AG08396 (cell line): ENCODE results near the gene TREML2.
"Not testable (repeated sequence)": the region's sequence is repeated elsewhere in the genome, so short reads cannot be mapped to it uniquely, and the experiment has no call there.

ENCODE experiments used
- DNase-seq: peaks from one replicate; pipeline ENCODE4 v3.0.0; 2012; ENCODE audit warnings: low spot score, mixed read lengths

Gene TREML2

DNA sequence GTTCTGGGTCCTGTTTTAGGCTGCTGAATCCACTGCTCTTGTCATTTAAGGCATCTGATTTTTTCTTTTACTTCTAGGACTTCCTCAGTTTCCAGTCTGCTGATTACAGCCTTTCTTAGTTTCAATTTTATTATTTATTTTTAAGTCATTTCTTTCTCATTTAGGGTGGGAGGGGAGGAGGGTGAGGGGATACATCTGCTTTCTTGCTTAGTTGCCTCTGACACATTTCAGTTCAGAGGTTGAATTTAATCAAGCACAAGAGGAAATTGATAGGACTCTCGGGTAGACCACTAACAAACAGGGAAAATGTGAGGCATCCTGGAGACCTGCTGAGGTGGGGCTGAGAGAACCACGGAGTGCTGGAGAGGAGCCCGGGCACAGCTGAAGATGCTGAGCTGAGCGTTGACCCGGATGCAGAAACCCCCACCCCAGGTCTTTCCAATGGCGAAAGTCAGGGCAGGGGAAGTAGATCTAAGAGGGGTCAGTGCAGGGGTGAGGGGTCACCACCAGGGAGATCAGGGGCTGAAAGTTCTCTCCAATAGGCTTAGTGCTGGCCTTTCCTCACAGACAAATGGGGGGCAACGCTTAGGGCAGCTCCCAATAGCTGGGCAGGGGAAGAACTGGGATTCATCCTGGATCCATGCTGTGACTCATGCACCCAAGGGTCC, 7.6 kb upstream of the TREML2 start:
- no peak for DNase-seq

DNA sequence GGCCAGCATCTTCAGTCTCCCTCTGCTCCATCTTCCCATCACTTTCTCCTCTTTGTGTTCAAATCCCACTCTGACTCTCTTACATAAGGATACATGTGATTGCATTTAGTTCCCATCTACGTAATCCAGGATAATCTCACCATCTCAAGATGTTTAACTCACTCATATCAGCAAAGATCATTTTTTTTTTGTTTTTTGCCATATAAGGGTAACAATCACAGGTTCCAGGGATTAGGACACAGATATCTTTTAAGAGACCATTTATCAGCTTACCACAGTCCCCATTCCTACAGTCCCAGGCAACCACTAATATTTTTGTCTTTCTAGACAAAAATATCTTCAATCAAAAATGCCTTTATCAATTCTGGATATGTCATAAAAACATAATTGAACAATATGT, 3.2 kb upstream of the TREML2 start:
- DNase-seq: no peak

DNA sequence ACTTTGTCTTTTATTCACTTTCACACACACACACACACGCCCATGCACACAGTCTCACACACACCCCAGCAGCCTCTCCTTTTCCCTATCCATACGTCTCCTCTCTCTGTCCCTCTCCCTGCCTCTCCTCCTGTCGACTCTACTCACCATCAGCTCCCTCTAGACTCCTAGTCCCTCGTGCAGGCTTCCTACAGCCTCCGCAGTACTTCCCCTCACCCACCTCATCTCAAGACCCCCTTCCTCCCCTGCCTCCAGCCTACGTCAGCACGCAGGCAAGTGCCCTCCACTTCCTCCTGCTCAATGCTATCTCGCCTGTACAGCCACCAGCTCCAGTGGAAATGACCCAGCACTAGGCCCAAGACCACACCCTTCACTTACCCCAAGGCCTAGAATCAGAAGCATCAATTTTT, 820 bp upstream of the TREML2 start:
- no peak for DNase-seq

DNA sequence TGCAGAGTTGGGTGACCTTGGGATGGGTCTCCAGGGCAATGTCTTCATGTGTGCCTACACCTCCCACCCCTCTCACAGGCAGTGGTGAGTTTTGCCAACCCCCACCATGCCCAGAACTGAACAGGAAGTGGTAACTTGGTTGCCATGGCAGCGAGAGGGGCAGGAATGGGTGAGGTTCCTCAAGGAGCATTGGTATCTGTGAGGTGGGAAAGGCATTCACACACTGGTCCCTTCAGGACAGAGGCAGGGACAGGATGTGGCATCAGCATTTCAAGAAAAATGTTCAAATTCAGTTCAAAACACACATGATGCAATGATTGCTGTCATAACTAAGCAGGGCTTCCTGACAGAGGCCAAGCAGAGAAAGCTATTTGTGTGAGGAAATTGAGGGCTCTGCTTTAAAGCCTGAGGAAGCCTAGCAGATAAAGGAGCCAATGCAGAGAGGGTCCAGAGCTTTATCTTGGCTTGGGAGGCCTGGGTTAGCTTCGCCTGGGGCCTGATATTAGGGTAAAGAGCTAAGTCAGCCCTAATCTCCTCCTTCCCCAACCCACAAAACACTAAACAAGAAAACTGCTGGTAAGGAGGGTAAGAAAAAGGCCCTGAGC, 551 bp downstream of the TREML2 start:
- no peak for DNase-seq

DNA sequence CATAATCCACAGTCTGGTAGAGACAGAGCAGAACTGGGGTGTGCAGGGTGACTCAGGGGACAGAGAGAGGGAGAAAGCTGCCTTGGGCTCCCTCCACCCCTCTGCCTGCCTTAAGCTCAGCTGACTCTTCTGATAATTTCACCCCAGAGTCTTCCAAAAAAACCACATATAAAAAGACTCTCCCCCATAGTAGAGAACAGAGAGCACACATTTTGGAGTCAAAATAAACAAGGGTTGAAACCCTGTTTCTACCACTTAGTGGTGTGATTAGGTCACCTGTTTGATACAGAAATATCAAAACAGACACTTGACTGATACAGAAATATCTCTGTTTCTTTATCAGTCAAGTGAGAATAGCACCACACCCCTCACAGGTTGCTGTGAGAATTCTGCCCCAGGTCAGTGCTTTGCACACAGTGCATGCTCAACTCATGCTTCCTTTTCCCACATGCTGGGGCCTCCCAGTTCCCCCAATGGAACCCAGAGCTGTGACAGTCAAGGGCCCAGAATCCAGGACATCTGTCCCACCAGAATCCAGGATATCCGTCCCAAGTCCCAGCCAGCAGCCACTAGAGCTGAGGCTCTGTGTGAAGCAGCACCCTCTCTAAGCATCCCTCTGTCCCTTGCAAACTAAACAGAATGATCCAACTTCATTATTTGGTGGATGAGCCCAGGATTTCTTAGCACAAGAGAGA, 1.2 kb downstream of the TREML2 start:
- DNase-seq: no peak

DNA sequence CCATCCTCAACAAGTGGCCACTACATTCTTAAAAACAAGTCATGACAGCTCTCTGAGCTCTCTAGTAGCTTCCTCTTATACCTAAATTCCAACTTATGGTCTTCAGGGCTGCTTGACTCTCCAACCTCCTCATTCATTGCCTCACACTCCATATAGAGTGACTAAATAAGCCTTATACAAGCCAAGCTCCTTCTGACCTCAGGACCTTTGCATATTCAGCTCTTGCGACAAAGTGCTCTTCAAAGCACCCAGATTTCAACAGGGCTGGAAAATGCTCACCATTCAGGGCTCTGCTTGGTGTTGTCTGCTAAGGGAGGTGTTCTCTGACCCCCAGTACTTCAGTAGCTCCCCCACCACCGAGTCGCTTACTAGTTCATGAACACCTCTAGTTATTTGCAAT, 3.7 kb downstream of the TREML2 start:
- no peak for DNase-seq

DNA sequence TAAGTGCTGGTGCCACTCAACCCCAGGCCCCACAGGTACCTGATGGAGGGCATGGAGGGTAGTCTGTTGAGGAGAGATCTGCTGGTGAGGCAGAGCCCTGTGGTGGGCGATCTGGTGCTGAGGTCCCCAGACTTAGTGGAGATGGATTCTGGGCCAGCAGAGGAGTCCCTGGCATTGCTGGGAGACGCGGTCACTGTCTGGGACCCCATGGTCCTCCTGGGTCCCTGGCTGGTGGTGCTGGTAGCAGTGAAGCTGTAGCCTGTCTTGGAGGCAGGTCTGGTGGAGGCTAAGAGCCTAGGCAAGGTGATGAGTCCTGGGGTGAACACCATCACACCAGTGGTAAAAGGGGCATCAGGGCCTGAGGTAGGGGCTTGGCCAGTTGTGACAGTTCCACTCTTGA, 6.6 kb downstream of the TREML2 start:
- DNase-seq: no peak

DNA sequence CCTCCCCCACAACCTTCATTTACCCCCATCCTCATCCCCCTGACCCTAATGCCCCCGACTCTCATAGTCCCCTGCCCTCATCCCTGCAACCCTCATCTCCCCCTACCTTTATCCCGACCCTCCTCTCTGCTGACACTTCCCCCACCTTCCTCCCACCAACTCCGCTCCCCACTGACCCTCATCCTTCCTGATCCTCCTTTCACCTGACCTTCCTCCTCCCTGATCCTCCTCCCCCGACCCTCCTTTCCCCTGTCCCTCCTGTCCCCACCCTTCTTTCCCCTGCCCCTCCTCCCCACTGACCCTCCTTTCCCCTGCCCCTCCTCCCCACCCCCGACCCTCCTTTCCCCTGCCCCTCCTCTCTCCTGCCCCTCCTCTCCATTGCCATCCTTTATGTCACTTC, 7.1 kb downstream of the TREML2 start:
- DNase-seq: no peak

DNA sequence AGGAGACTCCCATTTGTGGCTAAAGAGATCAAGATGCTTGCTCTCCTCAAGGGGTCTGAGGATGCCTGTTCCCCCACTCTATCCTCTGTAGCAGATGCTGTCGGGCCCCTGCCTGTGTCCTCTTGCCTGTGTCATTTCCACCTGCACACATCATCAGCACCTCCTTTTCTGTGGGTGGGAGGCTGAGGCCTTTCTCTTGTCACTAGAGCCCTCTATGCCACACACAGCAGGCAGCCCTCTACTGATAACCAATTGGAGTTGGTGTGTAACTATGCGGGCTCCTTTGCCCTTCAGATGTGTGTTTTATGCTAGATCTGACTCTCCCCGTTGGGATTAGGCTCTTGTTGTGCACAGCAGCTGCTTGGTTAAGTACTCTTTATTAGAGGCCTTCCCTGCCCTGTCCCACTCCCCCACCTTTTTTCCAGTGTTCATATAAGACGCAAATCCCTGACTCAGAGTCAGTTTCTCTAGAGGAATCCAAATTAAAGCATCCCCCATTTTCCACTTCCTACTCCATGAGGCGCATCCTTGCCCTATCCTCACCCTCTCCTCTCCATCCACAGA, 7.7 kb downstream of the TREML2 start:
- DNase-seq: no peak

DNA sequence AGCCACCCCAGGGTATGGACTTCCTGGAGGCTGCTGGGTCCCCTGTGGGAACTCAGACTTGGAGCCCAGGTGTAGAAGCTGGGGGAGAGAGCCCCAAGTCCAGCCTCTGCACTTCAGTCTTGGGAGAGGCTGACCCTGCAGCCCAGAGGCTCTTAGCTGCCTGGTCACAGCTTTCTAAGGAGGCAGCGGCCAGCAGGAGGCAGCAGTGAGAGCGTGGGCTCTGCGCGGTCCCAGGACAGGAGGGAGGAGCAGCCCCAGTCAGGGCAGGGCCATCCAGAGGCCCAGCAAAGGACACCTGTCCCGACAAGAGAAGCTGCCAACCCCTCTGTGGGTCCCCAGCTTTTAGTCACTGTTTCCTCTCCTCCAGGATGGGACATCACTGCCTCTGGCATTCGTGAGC, 9.4 kb downstream of the TREML2 start:
- peak; percentile 56 for DNase-seq

DNA sequence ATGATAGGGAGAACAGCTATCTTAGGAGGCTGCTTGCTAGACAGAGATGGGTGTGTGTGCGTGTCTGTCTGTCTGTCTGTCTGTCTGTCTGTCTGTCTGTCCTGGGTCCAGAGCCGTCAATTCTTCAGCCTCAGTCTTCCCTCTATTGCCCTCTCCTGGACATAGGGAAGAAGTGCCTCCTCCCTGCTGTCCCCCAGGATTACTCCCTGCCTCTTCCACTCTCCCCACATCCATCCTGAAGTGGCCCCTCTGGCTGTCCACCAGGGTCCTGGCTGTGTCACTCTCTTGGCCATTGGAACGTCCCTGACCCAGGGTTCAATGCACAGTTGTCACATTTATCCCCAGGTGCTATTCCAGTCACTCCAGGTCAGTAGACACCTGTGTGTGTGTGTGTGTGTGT, 10.2 kb downstream of the TREML2 start:
- no peak for DNase-seq

DNA sequence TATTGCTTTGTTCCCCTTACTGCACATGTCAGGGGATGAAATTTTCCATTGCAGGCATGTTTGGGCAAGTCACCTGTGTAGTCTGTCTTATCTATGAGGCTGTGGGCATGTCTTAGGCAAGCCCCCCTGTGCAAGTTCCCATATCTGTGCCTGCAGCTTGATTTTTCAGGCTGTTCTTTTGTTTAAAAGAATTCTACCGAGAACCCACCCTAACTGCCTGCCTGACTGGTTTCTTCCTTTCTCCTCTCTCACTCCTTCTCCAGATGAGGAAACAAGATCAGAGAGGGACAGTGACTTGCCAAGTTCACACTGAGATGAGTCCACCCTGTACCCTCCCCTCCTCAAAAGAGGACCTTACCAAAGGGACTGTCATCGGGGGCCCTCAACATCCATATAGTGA, 11.0 kb downstream of the TREML2 start:
- no peak for DNase-seq

DNA sequence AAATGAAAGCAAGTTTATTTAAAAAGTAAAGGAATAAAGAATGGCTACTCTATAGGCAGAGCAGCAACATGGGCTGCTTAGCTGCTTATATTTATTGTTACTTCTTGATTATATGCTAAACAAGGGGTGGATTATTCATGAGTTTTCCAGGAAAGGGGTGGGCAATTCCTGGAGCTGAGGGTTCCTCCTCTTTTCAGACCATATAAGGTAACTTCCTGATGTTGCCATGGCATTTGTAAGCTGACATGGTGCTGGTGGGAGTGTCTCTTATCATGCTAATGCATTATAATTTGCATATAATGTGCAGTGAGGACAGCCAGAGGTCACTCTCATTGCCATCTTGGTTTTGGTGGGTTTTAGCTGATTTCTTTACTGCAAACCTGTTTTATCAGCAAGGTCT, 11.9 kb downstream of the TREML2 start:
- DNase-seq: not testable (repeated sequence)

DNA sequence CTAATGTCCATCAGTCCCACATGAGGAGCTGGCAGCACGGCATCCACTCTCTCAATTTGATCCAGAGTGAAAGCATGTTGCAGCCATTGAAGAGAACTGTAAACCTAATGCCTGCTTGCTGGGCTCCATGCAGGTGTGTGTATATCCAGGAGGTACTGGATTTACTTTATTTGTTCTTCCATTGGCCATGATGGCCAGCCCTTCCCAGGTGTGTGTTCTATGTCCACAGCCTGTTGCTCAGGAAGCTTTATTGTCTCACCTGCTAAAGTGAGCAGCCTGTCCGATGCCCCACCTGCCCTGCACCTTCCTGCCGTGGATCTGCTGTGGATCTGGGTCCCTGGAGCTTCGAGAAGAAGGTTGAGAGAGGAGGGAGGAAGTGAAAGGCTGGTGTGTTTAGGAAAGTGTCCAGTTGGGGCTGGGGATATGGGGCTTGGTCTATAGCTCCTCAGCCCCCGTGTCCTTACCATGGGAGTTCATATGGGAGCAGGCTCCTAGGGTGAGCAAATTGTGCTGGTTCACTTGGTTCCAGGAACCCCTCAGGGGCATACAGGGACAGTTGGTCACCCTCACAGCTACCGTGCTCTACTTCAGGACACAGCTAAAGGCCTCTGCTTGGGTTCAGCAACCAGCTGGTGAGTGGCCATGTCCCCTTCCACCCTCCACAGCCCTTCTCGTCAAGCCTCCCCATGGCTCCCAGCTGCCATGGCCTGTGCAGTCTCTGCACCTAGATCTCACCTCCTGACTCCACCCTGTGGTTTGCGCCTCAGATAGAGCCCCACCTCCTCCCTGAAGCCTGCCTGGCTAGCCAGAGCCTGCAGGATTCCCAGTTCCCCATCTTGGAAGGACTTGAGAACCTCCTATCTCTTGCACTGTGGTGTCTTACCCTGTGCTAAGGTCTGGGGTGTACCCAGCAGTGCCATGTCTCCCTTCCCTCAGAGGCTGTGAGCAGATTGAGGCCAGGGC, 12.7 kb downstream of the TREML2 start:
- no peak for DNase-seq

DNA sequence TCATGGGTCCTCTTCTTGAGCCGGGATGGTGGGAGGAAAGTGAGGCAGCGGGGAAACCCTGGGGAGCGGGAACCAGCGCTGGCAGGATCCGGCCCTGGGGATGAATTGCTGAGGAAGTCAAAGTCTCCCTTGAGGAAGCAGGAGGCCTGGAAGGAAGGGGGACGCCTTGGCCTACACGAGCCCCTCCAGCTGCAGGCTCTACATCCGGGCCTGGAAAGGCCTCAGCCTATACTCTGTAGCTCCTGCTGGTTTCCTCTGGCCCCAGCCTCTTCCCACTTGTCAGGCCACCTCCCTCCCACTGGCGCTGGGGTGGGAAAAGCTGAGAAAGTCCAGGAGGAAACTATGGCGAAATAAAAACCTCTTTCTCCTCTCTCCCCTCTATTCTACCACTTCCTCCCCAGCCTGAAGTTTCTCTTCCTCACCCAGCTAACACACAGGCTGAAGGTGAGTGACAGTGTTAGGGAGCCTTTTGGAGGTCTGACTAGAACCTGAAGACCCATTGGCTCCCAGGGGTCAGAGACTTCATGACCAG, 14.9 kb downstream of the TREML2 start:
- DNase-seq: no peak

DNA sequence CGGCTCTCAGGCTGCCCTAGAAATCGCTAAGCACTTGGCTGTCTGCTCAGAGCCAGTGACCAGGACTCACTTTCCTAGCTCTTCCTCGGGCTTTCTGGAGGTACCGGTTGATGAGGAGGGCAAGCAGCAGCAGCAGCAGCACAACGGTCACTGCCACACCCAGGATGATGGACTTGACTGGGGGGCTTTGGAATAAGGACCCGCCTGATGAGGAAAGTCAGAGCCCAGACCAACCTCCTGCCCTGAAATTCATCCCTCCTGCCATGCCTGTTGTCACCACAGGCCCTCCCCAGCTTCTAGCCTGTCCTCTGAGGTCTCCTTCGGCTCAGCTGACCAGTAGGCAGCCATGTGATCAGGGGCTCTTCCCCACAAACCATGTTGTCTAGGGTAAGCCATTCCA, 16.2 kb downstream of the TREML2 start:
- no peak for DNase-seq

DNA sequence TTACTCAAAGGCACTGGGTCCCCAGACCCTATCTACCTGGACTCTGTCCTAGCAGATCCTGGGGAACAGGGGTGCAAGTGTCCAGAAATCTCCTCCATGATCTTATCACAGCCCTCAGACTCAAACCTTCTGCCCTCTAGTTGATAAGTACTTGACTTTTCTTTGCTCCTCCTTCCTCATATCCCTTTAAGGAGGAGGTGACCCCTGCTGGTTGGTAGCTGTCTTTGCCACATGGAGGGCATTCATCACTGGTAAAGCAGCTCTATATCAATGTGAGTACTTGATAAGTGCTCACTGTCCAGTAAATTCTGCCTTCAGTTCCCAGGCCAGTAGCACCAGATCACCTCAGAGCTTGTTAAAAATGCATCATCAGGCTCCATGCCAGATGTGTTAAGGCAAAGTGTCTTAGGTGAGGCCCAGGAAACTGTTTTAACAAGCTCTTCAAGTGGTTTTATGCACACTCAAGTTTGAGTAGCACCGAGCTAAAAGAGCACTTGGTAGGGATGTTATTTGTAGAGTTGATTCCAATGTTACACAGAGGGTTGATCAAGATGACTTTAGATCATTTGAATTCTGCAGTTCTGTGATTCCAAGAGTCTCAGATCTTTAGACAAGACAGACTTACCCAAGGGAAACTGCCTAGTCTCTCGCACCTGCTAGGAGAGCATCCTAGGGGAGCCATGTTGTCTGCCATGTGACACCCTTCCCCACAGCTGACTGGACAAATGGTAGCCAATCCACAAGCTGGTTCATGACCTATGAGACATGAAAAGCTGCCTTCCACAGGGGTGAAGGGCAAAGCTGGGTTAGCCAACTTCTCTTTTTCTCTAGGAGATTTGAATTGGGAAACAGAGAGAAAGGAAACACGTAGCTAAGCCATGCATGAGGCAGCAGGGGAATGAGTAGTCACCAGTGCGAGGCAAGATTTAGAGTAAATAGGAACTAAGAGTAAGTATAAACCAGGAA, 18.6 kb downstream of the TREML2 start:
- peak; percentile 47 for DNase-seq

DNA sequence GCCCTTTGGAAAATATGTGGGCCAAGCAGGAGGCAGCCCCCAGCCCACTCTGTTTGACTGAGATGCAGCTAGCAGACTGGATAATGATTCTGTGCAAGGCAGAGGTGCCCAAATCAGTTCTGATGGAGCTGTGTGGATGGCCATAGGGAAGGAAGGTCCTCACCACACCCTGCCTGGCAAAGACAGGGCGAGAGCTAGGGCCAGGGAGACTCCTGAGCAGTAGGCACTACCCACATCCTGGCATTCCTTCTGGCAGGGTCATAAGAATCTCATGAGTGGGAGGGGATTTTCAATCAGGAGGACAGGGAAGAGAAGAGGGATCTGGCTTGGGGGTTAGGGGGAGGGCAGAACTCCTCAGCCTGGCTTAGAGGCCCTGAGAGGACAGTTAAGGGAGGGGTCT, 19.4 kb downstream of the TREML2 start:
- no peak for DNase-seq

DNA sequence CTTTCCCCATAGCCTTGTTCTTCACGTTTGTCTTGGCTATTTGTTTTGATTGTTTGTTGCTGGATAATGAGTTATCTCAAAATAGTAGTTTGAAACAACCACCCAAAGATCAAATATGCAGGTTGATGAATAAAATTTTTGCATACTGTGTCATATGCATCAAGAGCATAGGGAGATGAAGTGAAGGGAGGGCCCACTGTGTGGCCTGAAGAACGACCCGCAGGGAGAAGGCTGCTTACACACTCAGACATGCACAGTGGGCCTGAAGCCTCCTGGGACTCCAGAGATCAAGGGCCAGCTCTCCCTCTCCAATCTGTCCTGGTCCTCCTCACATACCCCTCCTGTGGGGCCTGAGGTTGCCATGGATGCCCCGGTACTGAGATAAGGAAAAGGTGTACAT, 21.8 kb downstream of the TREML2 start:
- DNase-seq: no peak

DNA sequence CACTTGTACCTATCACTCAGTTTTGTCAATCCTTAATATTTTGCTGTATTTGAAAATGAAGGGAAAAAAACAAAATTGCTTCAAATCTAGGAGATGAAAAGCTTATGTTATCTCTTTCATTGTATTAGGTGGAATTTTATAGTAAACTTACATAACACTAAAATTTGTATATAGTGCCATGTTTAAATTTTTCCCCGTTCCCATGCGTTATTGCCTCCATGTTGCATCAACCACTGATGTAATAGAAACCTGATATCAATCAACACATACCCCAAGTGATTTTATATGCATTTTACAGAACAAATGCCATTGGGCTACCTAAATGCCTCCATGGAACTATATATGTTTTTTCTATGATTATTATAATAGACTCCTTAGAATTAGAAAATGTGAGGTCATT, 23.3 kb downstream of the TREML2 start:
- no peak for DNase-seq

DNA sequence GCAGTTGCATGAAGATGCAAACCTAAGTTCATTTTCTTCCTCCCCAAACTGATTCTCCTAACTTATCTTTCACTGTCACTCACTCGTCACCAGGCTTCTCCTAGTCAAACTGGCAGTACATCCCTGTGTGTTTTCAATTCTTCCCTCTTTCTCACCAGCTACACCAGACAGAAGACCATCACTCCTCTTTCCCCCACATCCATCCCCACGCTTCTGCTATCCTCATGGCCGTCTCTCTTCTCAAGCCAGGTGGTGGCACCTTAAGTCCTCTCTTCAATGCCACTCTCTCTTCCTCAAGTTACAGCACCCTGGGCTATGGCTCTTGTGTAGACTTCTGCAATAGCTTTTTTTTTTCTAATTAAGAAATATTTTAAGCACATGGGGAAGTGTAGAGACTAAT, 23.7 kb downstream of the TREML2 start:
- DNase-seq: no peak
